GM12864 (cell line): ENCODE measurements around the gene SHOC1.

Experiments
- DNase-seq: peaks from one replicate; pipeline ENCODE4 v3.0.0-alpha.2; 2011; ENCODE audit warnings: low read depth
- H3K4me3 ChIP-seq: 2 replicates; pipeline ENCODE4 v1.5.1; 2011; ENCODE audit warnings: mild to moderate bottlenecking, low read depth, low read length, control low read depth
- TF ChIP-seq, protein P1 (sequence below): IDR thresholded peaks from 2 replicates; pipeline ENCODE4 v1.5.1; 2011; ENCODE audit warnings: low read depth, mild to moderate bottlenecking, moderate library complexity, low read length, control low read depth, inconsistent platforms; ENCODE audit errors: missing control alignments

SHOC1 gene

DNA sequence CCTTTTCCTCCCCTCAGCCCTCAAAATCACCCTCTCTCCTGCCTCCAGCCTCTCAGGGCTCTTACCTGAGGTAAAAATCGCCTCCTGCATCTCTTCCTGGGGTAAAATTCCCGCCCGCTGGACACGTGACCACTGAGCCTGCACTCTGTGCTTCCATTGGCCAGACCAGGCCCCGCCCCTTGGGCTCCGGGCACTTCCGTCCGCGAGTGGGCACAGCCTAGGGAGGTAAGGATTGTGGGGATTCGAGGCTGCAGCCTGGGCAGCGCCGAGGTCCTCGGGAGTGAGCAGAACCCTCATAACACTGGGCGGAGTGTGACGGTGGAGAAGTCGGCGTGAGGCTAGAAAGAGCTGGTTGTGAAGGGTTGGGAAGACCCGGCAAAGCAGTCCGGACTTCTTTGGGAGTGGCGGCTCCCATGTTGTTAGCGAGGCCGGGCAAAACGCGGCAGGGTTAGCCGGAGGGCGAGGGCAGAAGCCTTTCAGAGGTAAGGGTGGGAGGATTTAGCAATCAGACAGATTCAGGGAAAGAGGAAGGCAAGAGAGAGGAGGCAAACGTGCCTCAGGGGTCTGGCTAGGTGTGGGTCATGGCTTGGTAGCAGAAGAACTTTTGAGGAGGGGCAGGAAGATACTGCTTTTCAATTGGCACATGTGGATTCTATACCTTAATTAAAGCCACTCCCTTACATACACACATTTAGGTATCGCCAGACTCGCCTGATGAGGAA lies at the start of gene SHOC1:
TSS of gene SHOC1 (minus strand) at position 103 of the 722 bp plus-strand sequence. CDS start 3,519 bp downstream, outside the sequence.
- H3K4me3 ChIP-seq = no peak within 1 kb of the TSS
- DNase-seq = no peak
- TF ChIP-seq, protein P1, sequence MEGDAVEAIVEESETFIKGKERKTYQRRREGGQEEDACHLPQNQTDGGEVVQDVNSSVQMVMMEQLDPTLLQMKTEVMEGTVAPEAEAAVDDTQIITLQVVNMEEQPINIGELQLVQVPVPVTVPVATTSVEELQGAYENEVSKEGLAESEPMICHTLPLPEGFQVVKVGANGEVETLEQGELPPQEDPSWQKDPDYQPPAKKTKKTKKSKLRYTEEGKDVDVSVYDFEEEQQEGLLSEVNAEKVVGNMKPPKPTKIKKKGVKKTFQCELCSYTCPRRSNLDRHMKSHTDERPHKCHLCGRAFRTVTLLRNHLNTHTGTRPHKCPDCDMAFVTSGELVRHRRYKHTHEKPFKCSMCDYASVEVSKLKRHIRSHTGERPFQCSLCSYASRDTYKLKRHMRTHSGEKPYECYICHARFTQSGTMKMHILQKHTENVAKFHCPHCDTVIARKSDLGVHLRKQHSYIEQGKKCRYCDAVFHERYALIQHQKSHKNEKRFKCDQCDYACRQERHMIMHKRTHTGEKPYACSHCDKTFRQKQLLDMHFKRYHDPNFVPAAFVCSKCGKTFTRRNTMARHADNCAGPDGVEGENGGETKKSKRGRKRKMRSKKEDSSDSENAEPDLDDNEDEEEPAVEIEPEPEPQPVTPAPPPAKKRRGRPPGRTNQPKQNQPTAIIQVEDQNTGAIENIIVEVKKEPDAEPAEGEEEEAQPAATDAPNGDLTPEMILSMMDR = no peak

DNA sequence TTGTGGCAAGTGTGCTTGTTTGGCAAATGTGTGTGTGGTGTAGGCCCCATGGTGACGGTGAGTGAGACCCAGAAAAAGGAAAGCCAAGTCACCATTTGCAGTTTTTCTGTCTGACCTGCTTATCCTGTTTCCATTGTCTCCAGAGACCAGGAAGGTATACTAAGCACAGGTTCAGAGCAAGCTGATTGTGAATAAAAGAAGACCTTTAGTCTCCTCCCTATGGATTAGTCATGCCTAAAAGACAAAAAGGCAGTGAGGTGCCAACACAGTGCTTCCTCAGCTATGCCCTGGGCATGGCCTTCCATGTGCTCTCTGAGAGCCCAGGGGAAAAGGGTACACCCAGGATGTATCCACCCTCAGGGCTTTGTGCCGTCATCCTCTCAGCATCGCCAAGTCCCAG lies 49.2 kb upstream of the SHOC1 start:
- DNase-seq = no peak
- TF ChIP-seq, protein P1 = no peak
- H3K4me3 ChIP-seq = no peak overlapping the region

DNA sequence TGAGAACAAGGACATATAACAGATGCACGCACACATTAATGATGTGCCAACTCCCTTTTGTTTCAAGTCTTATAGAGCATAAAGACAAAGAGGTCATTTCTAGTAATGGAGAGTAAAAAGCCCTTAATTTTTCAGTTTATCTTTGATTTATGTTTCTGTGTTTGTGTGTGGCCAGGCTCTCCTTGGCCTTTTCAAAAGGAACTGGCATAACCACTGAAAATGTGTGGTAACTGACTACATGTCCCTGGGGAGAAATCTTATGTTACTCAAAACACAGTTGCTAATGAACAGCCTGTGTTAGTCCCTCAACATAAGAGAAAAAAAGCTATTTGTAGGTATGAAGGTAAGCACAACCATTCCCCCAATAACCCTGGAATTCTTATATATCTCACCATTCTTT lies 47.6 kb upstream of the SHOC1 start:
- TF ChIP-seq, protein P1 = no peak
- no peak overlapping the region for H3K4me3 ChIP-seq
- DNase-seq = no peak

DNA sequence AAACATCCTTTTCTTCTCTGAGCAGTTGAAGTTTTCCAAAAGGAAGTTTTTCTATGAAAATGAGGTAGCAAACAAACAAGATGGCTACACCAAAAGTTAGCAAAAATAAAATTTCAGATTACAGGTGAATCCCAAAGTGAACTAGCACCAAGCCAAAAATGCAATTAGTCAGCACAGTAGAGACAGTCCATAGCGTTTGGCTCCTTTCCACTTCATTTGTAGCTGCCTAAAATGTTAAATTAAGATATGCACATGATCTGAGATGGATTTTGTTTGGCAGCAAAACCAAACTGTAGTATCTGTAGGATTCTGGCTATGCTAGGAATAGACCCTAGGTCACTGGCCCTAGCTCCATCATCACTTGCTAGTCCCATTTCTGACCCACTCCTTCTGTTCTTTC lies 45.7 kb upstream of the SHOC1 start:
- no peak overlapping the region for H3K4me3 ChIP-seq
- TF ChIP-seq, protein P1 = no peak
- DNase-seq = no peak

DNA sequence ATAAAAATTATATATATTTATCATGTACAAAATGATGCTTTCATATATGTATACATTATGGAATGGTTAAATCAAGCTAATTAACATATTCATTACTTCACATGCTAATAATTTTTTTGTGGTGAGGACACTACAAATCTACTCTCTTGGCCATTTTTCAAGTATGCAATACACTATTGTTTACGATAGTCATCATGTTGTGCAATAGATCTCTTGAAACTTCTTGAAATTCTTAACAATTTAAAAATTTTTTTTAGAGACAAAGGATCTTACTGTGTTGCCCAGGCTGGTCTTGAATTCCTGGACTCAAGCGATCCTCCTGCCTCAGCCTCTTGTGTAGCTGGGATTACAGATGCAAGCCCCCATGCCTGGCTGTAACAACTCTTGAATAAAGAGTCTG lies 45.2 kb upstream of the SHOC1 start:
- no peak overlapping the region for H3K4me3 ChIP-seq
- DNase-seq = no peak
- TF ChIP-seq, protein P1 = no peak

DNA sequence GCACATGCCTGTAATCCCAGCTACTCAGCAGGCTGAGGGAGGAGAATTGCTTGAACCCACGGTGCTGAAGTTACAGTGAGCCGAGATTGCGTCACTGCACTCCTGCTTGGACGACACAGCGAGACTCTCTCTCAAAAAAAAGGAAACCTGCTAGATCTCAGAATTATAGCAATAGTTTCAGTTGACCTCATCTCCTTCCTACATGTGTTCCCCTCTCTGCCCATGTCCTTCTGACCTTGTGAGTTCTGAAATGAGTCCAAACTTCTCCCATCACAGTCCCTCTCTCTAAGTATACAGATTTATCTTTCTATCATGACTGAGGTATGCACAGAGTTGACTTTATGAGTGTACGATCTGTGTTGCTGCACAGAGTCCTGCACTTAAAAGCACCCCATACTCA lies 44.6 kb upstream of the SHOC1 start:
- H3K4me3 ChIP-seq = no peak overlapping the region
- TF ChIP-seq, protein P1 = no peak
- DNase-seq = peak; percentile 51

DNA sequence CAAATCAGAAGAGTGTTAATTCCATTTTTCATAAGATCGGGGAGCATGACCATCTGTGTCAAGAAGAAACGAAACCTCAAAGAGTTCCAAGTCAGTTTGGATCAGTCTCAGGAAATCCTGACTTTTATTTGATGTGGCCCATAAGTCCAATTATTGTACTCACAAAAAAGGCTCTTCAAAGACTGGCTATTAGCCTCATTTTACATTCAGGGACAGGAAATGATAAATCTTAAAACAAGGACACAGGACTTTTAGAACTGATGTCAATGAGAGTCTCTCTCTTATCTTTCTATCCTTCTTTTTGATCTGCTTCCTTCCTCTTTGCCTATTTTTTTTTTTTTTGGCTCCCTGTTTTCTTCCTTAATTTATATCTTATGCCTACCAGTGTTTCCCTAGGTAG lies 43.7 kb upstream of the SHOC1 start:
- TF ChIP-seq, protein P1 = no peak
- DNase-seq = no peak
- H3K4me3 ChIP-seq = no peak overlapping the region
